GM12892 (cell line): Measurements from ENCODE around the gene DEFB119.
"Not testable (repeated sequence)": the region's sequence is repeated elsewhere in the genome, so short reads cannot be mapped to it uniquely, and the experiment has no call there.

Source experiments
- DNase-seq: peaks from one replicate; pipeline ENCODE4 v3.0.0; 2011; ENCODE audit not compliant: insufficient read length
- FAIRE-seq: peaks from 2 replicates; lab custom pipeline; 2011; peaks lifted over from hg19 to GRCh38; lab: Jason Lieb, UNC
- POLR2A ChIP-seq: IDR thresholded peaks from 2 replicates; pipeline ENCODE4 v1.6.1; 2011; ENCODE audit warnings: low read depth, low read length, control low read depth
- POLR2AphosphoS5 ChIP-seq: IDR thresholded peaks from 2 replicates; pipeline ENCODE4 v1.6.1; 2011; ENCODE audit warnings: low read depth, low read length, control low read depth
- TAF1 ChIP-seq: IDR thresholded peaks from 2 replicates; pipeline ENCODE4 v1.6.1; 2011; ENCODE audit warnings: low read depth, mild to moderate bottlenecking, control low read depth, low read length, borderline replicate concordance

The DEFB119 gene

DNA sequence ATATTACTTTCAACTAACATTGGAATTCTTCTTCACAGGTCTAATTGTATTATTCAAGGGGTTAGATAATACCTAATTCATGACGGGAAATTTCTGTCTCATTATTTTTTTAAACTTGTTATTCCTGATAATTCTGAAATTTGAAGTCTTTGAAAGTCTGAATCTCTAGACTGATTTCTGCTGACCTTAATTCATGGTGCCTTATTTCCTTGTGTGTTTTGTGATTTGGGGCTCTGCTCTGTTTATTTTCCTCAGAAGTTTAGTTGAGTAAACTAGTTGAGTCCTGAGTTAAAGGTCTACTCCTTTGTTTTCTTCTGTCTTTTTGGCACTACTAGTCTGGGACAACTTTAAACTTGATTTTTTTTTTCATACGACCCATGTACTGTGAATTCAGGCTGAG is 16.0 kb downstream of the DEFB119 start:
- FAIRE-seq: no peak
- DNase-seq: no peak
- no peak for TF ChIP-seq TAF1
- TF ChIP-seq POLR2A: no peak
- no peak for TF ChIP-seq POLR2AphosphoS5

DNA sequence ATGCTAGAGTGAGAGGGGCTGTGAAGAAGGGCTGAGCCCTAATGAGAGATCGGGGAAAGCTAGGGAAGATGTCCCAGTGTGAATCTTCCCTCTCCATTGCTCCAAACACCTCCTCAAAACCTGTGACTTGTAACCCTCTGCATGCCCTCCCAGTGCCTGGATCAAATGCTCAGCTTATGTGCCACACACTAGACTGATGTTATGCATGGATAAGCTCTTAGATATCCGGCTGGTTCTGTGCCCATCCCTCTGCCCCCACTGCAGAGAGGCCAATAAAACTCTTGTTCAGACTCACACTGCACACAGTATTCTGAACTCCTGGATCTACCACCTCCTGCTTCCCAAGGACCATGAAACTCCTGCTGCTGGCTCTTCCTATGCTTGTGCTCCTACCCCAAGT is 22.1 kb downstream of the DEFB119 start, which contains the start of gene DEFB118:
TSS of gene DEFB118 (plus strand) at position 301 of the 400 bp plus-strand sequence. CDS start at position 351, 50 bp downstream.
- TF ChIP-seq TAF1 (no peak), POLR2A (no peak), POLR2AphosphoS5 (no peak)
- DNase-seq (no peak), FAIRE-seq (no peak)

DNA sequence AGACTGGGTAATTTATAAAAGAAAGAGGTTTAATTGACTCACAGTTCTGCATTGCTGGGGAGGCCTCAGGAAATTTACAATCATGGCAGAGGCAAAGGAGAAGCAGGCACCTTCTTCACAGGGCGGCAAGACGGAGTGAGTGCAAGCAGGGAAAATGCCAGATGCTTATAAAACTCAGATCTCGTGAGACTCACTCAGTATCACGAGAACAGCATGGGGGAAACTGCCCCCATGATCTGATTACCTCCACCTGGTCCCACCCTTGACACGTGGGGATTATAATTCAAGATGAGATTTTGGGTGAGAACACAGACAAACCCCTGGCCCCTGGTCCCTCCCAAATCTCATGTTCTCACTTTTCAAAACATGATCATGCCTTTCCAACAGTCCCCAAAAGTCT is 26.1 kb downstream of the DEFB119 start:
- DNase-seq, FAIRE-seq: not testable (repeated sequence)

DNA sequence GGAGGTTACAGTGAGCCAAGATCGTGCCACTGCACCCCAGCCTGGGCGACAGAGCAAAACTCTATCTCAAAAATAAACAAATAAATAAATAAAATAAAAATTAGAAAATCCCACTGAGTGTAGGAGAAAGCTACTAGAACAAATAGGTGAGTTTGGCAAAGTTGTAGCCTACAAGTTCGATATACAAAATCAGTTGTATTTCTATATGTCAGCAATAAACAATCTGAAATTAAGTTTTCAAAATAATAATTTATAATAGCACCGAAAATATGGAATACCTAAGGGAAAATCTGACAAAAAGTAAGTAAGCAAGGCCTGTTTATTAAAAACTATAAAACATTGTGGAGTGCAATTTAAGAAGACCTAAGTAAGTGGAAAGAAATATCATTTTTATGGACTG is 27.1 kb downstream of the DEFB119 start:
- DNase-seq: no peak
- TF ChIP-seq TAF1 (no peak), POLR2A (no peak)
- no peak for FAIRE-seq

DNA sequence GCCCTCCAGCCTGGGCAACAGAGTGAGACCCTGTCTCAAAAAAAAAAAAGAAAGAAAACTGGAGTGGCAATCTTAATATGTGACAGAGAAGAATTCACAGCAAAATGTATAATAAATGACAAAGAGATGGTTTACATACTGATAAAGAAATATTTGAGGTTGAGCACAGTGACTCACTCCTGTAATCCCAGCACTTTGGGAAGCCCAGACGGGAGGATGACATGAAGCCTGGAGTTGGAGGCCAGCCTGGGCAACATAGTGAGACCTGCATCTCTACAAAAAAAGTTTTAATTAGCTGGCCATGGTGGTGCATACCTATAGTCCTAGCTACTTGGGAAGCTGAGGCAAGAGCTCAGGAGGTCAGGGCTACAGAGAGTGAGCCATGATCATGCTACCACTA is 34.4 kb downstream of the DEFB119 start:
- TF ChIP-seq TAF1 (no peak), POLR2A (no peak), POLR2AphosphoS5 (no peak)
- FAIRE-seq (no peak), DNase-seq (no peak)

DNA sequence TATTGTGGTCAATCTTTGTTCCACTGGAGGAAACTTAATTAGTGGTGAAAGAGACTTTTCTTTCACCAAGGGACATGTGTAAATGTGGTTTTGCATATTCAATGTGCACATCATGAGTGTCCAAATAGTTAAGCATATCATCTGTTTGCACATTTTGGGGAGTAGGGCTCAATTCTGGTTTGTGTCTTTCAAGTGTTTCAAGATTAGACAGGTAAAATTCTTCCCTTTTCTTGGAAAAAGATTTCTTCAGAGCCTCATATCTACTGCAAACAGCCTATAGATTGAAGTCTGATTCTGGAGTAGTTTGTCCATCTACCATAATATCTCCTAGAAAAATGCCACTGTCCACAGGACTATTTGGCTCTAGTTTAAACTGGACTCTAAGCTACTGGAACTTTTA is 48.9 kb downstream of the DEFB119 start:
- FAIRE-seq: no peak
- no peak for TF ChIP-seq TAF1
- no peak for TF ChIP-seq POLR2AphosphoS5
- TF ChIP-seq POLR2A: no peak
- no peak for DNase-seq

DNA sequence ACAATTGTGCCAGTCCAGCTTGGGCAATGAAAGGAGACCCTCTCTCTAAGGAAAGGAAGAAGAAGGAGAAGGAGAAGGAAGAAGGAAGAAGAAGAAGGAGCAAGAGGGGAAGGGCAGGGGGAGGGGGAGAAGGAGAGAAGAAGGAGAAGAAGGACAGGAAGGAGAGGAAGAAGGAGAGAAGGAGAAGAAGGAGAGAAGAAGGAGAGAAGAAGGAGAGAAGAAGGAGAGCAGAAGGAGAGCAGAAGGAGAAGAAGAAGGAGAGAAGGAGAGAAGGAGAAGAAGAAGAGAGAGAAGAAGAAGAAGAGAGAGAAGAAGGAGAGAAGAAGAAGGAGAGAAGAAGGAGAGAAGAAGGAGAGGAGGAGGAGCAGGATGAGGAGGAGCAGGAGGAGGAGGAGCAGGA is 59.5 kb downstream of the DEFB119 start:
- DNase-seq (no peak), FAIRE-seq (no peak)
- TF ChIP-seq POLR2AphosphoS5 (no peak), TAF1 (no peak), POLR2A (no peak)
